ENCODE results near the gene KCNIP3.
A peak's percentile ranks its signal among the peaks of the same experiment; 100 is the strongest.
"Not testable (repeated sequence)": the region's sequence is repeated elsewhere in the genome, so short reads cannot be mapped to it uniquely, and the experiment has no call there.

The KCNIP3 gene

DNA sequence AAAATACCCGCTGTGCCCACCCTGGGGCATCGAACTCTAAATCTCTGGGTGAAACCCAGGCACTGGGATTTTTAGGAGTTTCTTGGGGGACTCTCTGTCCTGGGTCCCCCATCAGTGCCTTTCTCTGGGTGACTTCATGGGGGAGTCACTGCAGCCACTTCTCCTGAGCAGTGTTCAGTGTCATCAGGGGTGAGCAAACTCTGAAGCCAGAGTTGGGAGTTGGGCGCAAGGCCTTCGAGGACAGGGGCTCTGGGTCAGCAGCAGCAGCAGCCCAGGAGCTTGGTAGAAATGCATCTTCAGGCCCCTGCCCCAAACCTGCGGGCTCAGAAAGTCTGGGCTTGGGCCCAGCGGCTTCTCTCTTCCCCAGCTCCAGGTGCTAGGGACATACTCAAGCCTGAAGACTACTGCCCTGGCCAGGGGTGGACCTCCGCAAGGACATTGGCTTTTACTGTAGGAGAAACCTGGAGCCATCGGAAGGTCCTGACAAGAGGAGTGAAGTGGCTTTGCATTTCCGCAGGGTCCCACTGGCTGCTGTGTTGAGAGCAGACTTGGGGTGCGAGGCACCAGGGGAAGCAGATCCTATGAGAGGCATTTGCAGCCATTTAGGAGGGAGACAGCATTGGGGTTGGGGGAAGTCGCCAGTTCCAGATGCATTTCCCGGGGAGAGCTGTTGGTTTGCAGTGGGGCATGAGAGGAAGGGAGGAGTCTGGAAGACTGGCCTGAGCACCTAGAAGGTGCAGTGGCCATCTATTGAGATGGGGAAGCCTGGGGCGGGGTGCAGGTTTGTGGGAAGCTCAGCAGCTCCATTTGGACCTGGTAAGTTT, 53.8 kb downstream of the KCNIP3 start:
- intact Hi-C loops (cut with DNase I), result no loop called here
- DNase-seq, result peak in 11 of 42 donors; percentile 3 to 21 (median 5)

DNA sequence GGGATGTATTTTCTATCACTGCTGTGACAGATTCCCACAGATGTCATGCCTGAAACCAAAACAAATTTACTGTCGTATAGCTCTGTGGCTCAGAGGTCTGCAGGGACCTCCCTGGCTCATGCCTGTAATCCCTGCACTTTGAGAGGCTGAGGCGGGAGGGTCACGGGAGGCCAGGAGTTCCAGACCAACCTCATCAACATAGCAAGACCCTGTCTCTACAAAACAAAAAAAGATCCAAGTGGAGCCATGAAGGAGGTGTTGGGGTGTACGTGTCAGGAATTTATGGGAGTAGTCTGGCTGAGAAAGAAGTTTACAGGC, 54.4 kb downstream of the KCNIP3 start:
- intact Hi-C loops (cut with DNase I), result no loop called here
- peak in 2 of 42 donors; percentile 1 to 11 for DNase-seq

DNA sequence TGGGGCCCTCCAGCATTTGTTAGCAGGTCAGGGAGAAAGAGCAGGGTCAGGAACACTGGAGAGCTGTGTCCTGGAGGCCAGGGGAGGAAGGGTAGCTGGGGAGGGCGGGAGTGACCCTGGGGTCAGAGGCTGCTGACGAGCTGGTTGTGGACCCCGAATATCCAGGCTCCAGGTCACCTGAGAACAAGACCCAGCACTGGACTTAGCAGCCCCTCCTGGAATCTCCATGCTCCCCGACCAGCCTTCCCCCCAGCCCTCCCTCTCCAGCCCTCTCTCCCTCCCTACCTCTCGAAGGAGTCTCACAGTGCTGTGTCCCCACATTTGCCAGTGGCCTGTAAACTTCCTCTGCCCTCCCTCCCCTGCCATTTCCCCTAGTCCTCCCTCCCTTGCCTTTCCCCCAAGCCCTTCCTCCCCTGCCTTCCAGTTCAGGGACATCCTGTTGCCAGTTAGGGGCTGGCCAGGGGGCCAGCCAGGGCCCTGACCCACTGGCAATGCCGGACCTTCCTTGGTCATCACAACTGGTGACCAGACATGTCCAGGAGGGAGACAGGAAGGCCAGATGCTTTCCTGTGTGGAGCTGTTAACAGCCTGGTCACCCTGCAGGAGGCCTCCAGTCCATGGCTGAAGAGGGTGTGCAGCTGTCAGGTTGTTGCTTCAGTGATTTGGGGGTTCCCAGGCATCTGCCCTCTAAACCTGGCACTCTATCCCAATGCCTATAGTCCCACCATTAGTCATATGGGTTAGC, 55.3 kb downstream of the KCNIP3 start:
- peak in 10 of 42 donors; percentile 2 to 18 (median 4) for DNase-seq
- intact Hi-C loops (cut with DNase I), result no loop called here

DNA sequence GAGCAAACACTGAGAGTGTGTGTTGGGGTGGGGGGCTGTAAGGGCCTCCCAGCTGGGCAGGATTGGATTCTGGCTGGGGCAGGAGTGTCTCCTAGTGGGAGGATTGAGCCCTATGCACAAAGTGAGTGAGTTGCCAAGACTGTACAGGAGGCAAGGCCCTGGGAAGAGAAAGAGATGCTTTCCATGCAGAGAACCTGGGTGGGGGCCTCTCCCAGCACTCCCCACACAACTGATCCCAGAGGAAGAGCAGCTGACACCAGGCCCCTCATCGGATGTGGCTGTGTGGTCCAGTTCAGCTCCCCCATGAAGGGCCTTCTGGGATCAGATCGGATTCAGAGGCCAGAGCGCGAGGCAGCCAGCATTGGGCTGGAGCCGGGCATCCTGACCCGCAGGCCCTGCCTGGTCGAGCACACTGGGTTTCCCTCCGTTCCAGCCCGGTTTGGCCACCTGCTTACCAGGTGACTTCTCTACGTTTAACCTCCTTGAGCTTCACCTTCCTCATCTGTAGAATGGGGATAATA, 56.0 kb downstream of the KCNIP3 start:
- peak in 11 of 42 donors; percentile 0 to 32 (median 5) for DNase-seq
- intact Hi-C loops (cut with DNase I), result no loop called here

DNA sequence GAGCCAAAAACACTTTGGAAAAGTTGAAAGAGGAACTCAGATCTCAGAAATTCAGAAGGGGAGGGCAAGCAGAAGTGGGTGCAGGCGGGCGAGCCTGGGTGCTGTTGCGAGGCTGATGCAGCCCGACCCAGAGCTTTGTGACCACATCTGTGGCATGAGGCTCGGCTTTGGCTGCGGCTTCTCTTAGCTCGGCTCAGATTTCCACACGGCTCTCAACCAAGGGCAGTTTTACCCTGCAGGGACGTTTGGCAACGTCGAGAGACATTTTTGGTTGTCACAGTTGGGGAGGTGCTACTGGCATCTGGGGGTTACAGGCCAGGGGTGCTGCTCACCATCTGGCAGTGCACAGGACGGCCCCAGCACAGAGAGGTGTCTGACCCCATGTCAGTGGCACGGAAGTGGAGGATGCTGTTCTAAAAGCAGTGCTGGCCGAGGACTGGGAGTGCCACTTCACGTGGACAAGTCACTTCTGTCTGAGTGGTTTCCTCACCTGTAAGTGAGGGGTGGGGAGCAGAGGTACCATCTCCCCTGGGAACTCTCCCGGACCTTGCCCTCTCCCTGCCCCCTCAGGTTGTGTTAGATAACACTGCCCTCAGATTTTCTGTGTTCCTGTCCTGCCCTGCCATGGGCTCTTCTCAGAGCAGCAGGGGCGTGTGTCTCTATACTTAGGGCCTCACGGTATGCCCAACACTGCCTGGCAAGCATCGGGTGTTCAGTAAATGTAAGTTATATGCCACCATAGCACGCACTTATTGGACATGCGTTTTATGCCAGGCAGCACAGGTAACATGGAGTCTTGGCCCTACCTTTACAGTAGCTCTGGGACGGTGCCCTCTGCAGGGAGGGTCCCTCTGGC, 56.7 kb downstream of the KCNIP3 start:
- intact Hi-C loops (cut with DNase I), result no loop called here
- DNase-seq, result peak in 12 of 42 donors; percentile 3 to 27 (median 7)

DNA sequence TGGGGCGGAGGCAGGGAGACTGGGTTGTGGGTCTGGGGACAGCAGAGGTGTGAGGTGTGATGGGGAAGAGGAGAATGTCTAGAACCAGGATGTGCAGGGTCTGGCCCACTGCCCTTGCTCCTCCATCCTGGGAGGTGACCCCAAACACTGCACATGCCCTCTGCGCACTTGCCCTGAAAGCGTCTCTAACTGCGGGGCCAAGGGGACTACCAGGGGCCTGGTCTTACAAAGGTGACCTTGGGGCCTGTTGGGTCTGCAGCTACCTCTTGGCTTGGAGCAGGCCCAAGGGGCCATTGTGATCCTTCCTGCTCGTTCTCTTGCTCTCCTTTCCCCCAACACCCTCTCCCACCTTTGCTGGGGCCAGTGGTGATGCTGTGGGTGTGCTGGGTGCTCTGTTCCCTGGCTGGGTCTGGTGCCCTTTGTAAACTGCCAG, 57.3 kb downstream of the KCNIP3 start:
- intact Hi-C loops (cut with DNase I), result no loop called here
- DNase-seq, result peak in 10 of 42 donors; percentile 1 to 22 (median 8)

DNA sequence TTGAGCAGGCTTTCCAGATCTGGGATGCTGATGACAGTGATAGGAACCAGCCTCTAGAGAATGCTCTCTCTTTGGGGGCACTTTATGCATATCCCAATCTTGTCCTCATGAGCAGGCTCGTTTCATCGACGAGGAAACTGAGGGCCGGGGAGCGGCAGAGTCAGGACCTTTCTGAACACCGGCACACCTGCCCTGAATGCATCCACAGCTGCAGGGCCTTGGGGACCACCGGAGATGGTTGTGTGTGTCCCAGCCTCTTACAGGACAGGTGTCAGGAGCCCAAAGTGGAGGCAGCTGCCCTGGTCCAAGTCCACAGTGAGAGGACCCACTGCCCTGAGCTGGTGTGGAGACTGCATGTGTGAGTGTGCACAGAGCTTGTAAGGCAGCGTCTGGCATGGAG, 57.8 kb downstream of the KCNIP3 start:
- DNase-seq, result peak in 11 of 42 donors; percentile 1 to 33 (median 6)
- intact Hi-C loops (cut with DNase I), result no loop called here

DNA sequence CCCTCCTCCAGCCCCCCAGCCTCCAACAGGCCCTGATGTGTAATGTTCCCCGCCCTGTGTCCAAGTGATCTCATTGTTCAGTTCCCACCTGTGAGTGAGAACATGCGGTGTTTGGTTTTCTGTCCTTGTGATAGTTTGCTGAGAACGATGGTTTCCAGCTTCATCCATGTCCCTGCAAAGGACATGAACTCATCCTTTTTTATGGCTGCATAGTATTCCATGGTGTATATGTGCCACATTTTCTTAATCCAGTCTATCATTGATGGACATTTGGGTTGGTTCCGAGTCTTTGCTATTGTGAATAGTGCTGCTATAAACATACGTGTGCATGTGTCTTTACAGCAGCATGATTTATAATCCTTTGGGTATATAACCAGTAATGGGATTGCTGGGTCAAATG, 58.3 kb downstream of the KCNIP3 start:
- DNase-seq; intact Hi-C loops (cut with DNase I): not testable (repeated sequence)

DNA sequence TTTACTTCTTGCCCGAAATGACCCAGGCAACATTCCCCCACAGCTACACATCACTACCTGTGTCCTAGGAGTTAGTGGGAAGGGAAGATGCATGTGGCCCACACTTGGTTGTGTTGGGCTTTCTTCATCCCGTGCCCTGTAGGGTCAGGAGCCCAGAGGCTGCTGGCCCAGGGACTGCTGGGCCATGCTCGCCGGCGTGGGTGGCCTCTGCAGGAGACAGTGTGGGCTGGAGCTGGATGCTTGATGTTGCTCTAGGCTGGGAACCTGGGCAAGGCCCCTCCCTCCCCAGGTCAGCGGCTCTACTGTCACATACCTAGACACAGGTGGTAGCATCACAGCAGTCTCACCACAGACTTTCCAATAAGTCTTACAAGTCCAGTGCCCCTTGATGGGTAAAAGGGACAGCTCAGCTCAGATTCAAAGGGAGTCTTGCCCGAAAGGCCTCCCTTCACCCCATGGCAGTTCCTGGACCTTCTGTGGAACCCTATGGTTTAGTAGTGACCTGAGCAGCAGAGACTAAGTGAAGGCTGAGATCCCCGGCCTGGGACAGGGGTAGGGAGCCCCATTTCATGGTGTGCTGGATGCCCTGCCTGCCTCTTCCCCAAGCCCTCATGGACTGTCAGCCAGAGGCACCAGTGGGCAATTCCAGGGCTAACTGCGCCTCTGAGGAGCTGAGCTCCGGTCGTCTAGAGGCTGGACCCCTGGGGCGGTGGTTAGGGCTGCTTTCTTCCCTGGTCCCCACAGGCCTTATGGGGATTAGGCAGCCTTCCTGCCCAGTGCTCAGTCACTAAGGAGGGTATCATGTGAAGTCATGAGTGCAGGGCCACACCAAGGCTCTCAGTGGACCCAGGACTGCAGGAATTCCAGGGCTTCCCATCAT, 59.9 kb downstream of the KCNIP3 start:
- intact Hi-C loops (cut with DNase I), result no loop called here
- peak in 12 of 42 donors; percentile 1 to 23 (median 10) for DNase-seq

DNA sequence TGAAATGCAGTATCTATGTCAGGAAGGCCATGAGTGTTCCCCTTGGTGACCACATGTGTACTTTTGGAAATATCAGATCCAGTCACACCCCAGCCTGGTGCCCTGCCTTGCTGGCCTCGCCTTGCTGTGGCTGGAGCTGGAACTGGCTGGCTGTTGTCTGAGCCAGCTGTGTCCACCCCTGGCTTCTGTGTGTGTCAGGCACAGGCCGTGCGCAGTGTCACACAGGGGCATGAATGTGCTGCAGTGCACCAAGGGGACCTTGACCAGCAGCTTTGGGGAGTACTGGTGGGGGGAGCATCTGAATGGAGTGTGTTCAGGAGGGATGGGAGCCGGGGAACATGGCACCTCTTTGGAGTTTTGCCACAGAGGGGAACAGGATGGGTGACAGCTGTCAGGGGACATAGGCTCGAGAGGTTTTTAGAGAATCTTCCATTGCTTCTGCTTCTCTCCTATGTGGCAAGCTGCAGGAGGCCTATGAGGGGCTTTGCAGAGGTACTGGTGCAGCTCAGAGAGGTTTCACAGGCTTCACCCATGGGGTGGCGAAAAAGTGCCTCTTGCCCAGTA, 60.7 kb downstream of the KCNIP3 start:
- DNase-seq, result peak in 12 of 42 donors; percentile 1 to 19 (median 5)
- intact Hi-C loops (cut with DNase I), result no loop called here

DNA sequence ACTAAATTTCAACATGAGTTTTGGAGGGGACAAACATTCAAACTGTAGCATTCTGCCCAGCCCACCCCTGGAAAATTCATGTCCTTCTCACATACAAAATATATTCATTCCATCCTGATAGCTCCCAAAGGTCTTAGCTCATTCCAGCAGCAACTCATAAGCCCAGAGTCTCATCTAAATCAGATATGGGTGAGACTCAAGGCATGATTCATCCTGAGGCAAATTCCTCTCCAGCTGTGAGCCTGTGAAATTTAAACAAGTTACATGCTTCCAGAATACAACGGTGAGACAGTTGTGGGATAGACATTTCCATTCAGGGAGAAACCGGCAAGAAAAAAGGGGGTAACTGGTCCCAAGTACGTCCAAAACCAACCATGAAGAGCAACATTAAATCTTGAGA, 61.9 kb downstream of the KCNIP3 start:
- intact Hi-C loops (cut with DNase I), result no loop called here
- peak in 5 of 42 donors; percentile 2 to 7 (median 4) for DNase-seq

DNA sequence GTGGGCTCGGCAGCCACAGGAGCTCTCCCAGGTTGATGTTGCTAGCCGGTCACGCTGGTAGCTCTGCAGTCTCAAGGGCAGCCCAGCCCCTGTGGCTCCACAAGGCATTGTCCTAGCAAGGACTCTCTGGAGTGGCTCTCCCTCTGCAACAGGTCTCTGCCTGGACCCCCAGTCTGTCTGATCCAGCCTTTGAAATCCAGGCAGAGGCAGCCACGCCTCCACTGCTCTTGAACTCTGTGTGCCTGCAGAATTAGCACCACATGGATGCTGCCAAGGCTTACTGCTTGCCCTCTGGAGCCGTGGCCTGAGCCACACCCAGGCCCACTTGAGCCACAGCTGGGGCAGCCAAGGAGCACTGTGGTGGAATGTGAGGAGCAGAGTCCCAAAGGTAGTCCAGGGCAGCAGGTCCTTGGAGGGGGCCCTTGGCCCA, 62.4 kb downstream of the KCNIP3 start:
- peak in 12 of 42 donors; percentile 3 to 31 (median 10) for DNase-seq
- intact Hi-C loops (cut with DNase I), result no loop called here

DNA sequence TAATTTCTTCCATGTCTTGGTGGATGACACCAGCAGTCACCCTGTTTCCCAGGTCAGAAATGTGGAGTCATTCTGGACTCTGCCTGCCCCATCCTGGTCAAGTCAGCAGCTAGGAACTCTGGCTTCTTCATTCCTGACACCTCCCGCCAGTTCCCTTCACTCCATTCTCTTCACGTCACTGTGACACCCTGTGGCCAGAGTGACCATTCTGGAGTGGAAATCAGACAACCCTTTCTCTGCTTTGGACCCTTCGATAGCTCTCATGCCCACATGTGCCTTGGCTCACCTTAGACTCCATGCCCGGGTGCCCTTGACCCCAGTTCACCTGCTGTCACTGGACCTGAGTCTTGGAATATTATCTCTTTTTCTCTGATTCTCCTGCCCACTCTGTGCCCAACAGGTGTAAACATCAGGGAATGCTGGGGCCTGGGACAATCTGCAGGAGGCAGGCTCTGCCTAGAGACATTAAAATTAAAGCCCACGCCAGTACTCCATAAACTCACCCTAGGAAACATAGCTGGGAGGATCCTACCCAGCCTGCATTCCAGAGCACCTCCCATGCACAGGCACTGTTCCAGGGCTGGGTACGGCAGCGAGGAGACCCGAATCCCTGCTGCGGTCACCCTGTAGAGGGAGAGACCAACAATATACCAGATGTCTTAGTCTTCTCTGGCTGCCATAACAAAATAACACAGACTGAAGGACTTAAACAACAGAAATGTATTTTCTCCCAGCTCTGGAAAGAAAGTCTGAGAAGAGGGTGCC, 64.3 kb downstream of the KCNIP3 start:
- intact Hi-C loops (cut with DNase I), result no loop called here
- DNase-seq, result peak in 13 of 42 donors; percentile 3 to 23 (median 8)

DNA sequence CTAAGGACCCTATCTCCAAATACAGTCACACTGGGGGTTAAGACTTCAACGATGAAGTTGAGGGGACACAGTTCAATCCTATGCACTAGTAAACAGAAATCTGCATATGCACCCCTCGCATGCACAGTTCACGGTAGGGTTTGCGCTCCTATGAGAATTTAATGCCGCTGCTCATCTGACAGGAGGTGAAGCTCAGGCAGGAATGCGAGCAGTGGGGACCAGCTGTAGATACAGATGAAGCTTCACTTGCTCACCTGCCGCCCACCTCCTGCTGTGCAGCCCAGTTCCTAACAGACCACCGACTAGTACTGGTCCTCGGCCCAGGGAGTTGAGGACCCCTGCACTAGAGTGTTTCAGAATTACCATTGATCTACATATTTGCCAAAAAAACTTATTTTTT, 65.3 kb downstream of the KCNIP3 start:
- intact Hi-C loops (cut with DNase I), result no loop called here
- DNase-seq, result peak in 4 of 42 donors; percentile 9 to 26 (median 16)

DNA sequence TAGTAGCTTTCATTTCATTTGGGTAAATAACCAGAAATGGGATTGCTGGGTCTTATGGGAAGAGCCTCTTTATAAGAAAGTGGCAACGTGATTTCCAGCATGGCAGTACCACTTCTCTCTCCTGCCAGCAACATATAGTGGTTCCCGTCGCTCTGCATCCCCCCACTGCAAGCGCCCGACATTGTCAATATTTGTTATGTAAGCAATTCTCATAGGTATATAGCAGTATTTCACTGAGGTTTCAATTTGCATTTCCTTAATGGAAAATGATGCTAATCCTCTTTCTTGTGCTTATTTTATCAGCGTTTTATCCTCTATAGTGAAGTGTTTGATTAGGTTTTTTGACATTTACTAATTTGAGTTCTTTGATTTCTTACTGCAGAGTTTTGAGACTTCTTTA, 69.4 kb downstream of the KCNIP3 start:
- intact Hi-C loops (cut with DNase I), result no loop called here
- DNase-seq, result peak in 1 of 42 donors; percentile 7

DNA sequence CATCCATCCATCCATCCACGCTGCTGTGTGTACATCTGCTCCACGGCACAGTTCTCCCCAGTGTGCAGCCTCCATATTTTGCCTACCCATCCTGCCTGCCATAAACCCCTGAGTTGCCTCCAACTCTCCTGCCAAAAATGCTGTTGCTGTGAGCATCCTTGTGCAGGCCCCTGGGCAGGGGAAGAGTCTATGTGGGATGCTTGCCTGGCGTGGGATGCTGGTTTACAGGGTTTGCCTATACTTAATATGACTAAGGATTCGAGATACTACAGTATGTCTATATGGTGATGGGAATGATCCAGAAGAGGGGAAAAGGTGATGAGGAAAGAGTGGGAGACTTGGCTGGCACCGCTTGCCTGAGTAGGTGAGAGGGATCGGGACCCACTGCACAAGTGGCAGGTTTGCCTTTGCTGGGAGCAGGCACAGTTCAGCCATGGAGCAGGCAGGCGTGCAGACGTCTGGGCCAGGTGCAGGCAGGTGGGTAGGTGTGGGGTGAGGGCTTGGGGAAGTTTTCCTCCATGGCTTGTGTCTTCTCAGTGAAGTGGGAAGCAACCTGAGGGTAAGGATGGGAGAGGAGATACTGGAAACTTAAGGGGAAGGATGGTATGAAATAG, 75.2 kb downstream of the KCNIP3 start:
- intact Hi-C loops (cut with DNase I), result loop anchor here (5.0 kb wide), 1 partner anchor 105 kb away; no protein-coding TSS in a partner anchor
- peak in 6 of 42 donors; percentile 9 to 21 (median 16) for DNase-seq
